ENCODE measurements around the gene TRAFD1. TPM values are rescaled to one million over a fixed set of nuclear protein-coding genes. Genes with fewer than 3 reads are reported as not detected.
A peak's percentile ranks its signal among the peaks of the same experiment; 100 is the strongest.

TRAFD1 gene
- total and polyA plus RNA-seq, 9 of the 15 experiments (the other 6 are each of a cell fraction or from before 2014, with no cell fraction given): 41.3 to 85.5 (median 54.5) TPM

DNA sequence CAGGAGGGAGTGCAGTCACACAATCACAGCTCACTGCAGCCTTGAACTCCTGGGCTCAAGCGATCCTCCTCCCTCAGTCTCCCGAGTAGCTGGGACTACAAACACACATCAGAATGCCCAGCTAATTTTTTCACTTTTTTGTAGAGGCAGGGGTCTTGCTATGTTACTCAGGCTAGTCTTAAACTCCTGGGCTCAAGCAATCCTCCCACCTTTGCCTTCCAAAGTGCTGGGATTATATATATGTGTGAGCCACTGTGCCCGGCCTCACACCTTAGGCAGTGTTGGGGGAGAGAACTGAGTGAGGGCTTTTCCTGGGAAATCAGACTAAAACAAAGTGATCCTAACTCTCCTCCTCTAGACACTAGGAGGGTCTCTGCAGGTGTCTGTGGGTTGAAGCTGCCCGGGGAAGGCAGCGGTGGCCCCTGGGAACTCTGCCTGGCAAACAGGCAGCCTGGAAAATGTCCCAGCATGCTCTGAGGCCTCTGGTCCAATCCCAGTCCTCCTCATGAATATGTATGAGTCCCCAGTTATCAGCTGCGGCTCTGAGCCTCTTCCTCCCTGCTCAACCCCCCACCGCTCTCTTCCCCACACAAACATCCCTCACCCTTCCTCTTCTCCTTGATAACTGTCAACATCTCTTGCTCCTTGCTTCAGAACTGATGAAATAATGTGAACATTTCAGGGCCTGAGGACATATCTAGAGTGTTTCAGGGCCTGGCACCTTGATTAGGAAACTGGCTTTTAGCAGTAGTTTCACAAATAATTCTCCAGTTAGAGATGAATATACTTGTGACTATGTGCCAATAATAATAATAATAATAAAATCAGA, 8.9 kb upstream of the TRAFD1 start (continued):
- 0 out of 2 replicates have a peak, but pooled peaks have one; percentile 24 for TF ChIP-seq ZBTB17 (CRISPR knock-in tag; IDR thresholded peaks at IDR 0.05)
- 0 out of 2 replicates have a peak, but pooled peaks have one; percentile 40 for TF ChIP-seq JUND (IDR thresholded peaks at IDR 0.05; ENCODE audit: borderline replicate concordance, low read depth, low read length)
- TF ChIP-seq JUND (tag; IDR thresholded peaks at IDR 0.05; ENCODE audit: borderline replicate concordance, low read depth, low read length): no peak; the same call in 2 of the 3 replicates
- TF ChIP-seq KDM2B (CRISPR knock-in tag; IDR thresholded peaks at IDR 0.05): no peak
- no peak for TF ChIP-seq SREBF2 (CRISPR knock-in tag; IDR thresholded peaks at IDR 0.05)
- peak; percentile 42; the same call in 1 of the 2 replicates for TF ChIP-seq ZFX (CRISPR knock-in tag; IDR thresholded peaks at IDR 0.05)
- peak; percentile 58 for TF ChIP-seq RBBP5 (IDR thresholded peaks at IDR 0.05; ENCODE audit: borderline replicate concordance, insufficient read depth, low read length, poor library complexity, severe bottlenecking)
- TF ChIP-seq SOX6 (IDR thresholded peaks at IDR 0.05): peak; percentile 12; the same call in 1 of the 2 replicates
- TF ChIP-seq POLR2B (IDR thresholded peaks at IDR 0.05; ENCODE audit: low read depth, partially characterized antibody): peak; percentile 67
- no peak for TF ChIP-seq BRF1 (IDR thresholded peaks at IDR 0.05; ENCODE audit: borderline replicate concordance, extremely low read depth, insufficient read length)
- TF ChIP-seq EWSR1 (IDR thresholded peaks at IDR 0.05; ENCODE audit: borderline replicate concordance, low read depth, partially characterized antibody): no peak
- TF ChIP-seq TCF3 (CRISPR knock-in tag; IDR thresholded peaks at IDR 0.05): no peak; the same call in 1 of the 2 replicates
- TF ChIP-seq RREB1 (CRISPR knock-in tag; IDR thresholded peaks at IDR 0.05): no peak; the same call in none of the 2 replicates
- TF ChIP-seq, protein P1, sequence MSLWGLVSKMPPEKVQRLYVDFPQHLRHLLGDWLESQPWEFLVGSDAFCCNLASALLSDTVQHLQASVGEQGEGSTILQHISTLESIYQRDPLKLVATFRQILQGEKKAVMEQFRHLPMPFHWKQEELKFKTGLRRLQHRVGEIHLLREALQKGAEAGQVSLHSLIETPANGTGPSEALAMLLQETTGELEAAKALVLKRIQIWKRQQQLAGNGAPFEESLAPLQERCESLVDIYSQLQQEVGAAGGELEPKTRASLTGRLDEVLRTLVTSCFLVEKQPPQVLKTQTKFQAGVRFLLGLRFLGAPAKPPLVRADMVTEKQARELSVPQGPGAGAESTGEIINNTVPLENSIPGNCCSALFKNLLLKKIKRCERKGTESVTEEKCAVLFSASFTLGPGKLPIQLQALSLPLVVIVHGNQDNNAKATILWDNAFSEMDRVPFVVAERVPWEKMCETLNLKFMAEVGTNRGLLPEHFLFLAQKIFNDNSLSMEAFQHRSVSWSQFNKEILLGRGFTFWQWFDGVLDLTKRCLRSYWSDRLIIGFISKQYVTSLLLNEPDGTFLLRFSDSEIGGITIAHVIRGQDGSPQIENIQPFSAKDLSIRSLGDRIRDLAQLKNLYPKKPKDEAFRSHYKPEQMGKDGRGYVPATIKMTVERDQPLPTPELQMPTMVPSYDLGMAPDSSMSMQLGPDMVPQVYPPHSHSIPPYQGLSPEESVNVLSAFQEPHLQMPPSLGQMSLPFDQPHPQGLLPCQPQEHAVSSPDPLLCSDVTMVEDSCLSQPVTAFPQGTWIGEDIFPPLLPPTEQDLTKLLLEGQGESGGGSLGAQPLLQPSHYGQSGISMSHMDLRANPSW (CRISPR knock-in tag; IDR thresholded peaks at IDR 0.05): no peak
- TF ChIP-seq, protein P2, sequence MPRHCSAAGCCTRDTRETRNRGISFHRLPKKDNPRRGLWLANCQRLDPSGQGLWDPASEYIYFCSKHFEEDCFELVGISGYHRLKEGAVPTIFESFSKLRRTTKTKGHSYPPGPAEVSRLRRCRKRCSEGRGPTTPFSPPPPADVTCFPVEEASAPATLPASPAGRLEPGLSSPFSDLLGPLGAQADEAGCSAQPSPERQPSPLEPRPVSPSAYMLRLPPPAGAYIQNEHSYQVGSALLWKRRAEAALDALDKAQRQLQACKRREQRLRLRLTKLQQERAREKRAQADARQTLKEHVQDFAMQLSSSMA (CRISPR knock-in tag; IDR thresholded peaks at IDR 0.05): 0 out of 2 replicates have a peak, but pooled peaks have one; percentile 36
- TF ChIP-seq POLR2H (tag; IDR thresholded peaks at IDR 0.05; ENCODE audit: low read depth): peak; percentile 58; the same call in 1 of the 2 replicates
- TF ChIP-seq SMAD4 (CRISPR knock-in tag; conservative IDR thresholded peaks at IDR 0.05): peak; percentile 57
- no peak for TF ChIP-seq TRIM24 (IDR thresholded peaks at IDR 0.05)
